ENCODE measurements around the gene PEX13.

GRCh38 chr2:61057562-61057961, 40.0 kb downstream of the PEX13 start:
- TF ChIP-seq CTCF (conservative IDR thresholded peaks at IDR 0.05) (no peak), ZFX (IDR thresholded peaks at IDR 0.05) (no peak)
